ENCODE data around the gene CCDC90B.

DNA sequence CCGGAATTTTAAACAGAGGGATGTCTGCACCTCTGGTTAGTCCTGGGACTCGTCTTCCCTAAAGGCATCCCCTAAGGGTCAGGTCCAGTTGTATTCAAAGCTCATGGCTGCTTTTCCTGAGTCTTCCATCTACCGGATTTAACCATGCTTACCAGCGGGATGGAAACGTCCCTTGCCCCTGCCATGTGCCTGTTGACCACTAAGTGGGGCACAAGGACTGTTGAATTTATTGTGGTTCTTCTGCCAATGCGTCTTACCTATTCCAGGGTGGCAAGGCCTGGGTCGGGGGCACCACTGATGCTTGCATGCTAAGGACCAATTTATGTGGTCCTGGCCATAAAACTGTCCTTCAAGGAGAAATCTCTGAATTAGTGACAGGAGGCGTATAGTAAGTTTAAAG lies 67.1 kb downstream of the CCDC90B start:
- no peak for TF ChIP-seq POLR2A (IDR thresholded peaks at IDR 0.05; ENCODE audit: extremely low read depth, insufficient read length)
- TF ChIP-seq, protein P1, sequence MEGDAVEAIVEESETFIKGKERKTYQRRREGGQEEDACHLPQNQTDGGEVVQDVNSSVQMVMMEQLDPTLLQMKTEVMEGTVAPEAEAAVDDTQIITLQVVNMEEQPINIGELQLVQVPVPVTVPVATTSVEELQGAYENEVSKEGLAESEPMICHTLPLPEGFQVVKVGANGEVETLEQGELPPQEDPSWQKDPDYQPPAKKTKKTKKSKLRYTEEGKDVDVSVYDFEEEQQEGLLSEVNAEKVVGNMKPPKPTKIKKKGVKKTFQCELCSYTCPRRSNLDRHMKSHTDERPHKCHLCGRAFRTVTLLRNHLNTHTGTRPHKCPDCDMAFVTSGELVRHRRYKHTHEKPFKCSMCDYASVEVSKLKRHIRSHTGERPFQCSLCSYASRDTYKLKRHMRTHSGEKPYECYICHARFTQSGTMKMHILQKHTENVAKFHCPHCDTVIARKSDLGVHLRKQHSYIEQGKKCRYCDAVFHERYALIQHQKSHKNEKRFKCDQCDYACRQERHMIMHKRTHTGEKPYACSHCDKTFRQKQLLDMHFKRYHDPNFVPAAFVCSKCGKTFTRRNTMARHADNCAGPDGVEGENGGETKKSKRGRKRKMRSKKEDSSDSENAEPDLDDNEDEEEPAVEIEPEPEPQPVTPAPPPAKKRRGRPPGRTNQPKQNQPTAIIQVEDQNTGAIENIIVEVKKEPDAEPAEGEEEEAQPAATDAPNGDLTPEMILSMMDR (IDR thresholded peaks at IDR 0.05; ENCODE audit: low read depth, low read length) = peak; percentile 27

All from NB4 (cell line).